T-helper 1 cell treated with Interleukin-12 subunit alpha and Interleukin-12 subunit beta and Interleukin-4 antibody, amounts not matched to agents 30 μg/mL and 1 μg/mL, for 36 hours (primary cell): ENCODE data around the gene SPATC1L.

Experiments
- H3K27ac Mint-ChIP-seq: one replicate; pipeline ENCODE4 v1.8.0; 2021; ENCODE audit warnings: mild to moderate bottlenecking, mixed read lengths
- H3K27me3 Mint-ChIP-seq: one replicate; pipeline ENCODE4 v1.8.0; 2021; ENCODE audit warnings: low read depth, mixed read lengths
- H3K36me3 Mint-ChIP-seq: one replicate; pipeline ENCODE4 v1.8.0; 2021; ENCODE audit warnings: low read depth, mixed read lengths
- H3K4me1 Mint-ChIP-seq: one replicate; pipeline ENCODE4 v1.8.0; 2021; ENCODE audit warnings: low read depth, mixed read lengths
- H3K4me3 Mint-ChIP-seq: one replicate; pipeline ENCODE4 v1.8.0; 2021; ENCODE audit warnings: mild to moderate bottlenecking, moderate library complexity, mixed read lengths
- H3K9me3 Mint-ChIP-seq: one replicate; pipeline ENCODE4 v1.8.0; 2021; ENCODE audit warnings: mixed read lengths

SPATC1L gene

DNA sequence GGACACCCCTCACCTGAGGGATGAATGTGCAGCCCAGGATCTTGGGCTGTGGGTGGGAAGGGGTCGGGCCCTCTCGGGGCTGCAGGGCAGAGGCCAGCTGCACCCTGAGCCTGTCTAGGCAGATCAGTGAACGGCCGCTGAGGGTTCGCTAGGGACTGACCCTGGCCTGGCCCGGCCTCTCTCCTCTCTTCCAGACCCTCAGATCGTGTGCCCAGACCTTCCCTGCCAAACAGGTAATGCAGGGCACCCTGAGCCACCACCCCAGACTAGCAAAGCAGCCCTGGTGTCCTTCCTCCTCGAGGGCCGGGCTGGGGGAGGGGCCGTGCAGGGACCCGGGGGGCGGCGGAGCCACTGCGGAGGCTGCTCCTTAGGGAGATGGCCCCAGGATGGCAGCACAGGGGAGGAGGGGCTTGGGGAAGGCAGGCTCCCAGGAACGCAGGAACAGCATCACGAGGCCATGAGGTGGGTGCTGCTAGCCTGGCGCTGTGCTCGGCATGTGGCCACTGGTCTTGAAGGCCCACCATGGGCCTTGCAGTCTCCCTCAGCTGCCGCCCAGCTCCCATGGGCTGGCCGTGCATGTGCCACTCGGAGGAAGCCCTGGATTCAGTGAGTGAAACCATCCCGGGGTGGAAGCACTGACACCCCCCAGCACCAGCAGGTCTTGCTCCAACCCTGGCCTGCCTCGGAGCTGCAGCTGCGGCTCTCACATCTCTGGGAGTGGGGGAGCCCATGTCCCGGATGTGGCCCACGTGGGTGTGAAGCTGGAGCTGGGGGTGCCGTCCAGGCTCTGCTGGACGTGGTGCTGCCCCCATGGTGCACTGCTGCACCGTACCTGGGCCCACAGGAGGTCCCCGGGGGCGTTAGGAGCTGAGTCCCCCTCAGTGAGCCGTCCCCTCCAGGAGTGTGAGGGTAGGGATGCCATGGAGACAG is 57.7 kb downstream of the SPATC1L start:
- Mint-ChIP-seq H3K27me3 (no peaks in the 10 kb centered on the region), H3K4me3 (no peak overlapping the region), H3K4me1 (no peaks in the 10 kb centered on the region), H3K27ac (no peak overlapping the region), H3K36me3 (no peaks in the 10 kb centered on the region), H3K9me3 (no peaks in the 10 kb centered on the region)

DNA sequence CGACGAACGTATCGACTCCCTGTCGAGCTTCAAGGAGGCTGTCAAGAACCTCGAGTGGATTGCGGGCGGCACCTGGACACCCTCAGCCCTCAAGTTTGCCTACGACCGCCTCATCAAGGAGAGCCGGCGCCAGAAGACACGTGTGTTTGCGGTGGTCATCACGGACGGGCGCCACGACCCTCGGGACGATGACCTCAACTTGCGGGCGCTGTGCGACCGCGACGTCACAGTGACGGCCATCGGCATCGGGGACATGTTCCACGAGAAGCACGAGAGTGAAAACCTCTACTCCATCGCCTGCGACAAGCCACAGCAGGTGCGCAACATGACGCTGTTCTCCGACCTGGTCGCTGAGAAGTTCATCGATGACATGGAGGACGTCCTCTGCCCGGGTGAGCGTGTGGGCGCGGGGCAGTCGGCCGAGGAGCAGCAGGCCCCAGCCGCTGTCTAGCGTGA is 58.4 kb downstream of the SPATC1L start:
- H3K36me3 Mint-ChIP-seq = no peaks in the 10 kb centered on the region
- H3K4me3 Mint-ChIP-seq = no peak overlapping the region
- no peaks in the 10 kb centered on the region for H3K4me1 Mint-ChIP-seq
- H3K27me3 Mint-ChIP-seq = no peaks in the 10 kb centered on the region
- H3K9me3 Mint-ChIP-seq = no peaks in the 10 kb centered on the region
- no peak overlapping the region for H3K27ac Mint-ChIP-seq

DNA sequence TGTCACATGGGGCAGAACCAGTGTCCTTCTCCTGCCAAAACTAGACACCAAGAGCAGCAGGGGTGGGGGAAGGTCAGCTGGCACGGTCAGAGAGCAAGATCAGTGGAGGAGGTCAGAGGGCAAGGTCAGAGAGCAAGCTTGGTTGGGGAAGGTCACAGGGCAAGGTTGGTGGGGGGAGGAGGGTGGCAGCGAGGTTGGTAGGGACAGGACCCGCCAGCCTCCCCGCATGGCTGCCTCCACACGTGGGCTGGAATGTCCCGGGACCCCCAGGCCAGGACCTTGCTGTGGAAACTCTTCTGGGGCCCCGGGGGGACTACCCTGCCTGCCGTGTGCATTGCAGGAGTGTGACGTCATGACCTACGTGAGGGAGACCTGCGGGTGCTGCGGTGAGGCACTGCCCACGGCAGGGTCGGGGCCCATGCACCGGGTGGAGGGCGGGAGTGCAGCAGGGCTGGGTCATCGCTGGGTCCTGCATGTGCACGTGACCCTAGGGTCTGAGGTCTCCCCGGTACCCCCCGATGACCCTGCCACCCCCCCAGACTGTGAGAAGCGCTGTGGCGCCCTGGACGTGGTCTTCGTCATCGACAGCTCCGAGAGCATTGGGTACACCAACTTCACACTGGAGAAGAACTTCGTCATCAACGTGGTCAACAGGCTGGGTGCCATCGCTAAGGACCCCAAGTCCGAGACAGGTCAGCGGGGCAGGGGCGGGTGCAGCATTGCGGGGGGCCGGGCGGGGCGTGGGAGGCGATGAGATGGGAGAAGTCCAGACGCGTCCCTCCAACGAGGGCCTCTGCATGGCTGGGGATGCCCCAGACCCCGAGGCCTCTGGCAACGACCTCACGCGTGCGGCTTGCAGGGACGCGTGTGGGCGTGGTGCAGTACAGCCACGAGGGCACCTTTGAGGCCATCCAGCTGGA is 59.1 kb downstream of the SPATC1L start:
- no peaks in the 10 kb centered on the region for H3K27me3 Mint-ChIP-seq
- H3K9me3 Mint-ChIP-seq = no peaks in the 10 kb centered on the region
- no peak overlapping the region for H3K27ac Mint-ChIP-seq
- no peak overlapping the region for H3K4me3 Mint-ChIP-seq
- H3K36me3 Mint-ChIP-seq = no peaks in the 10 kb centered on the region
- H3K4me1 Mint-ChIP-seq = no peaks in the 10 kb centered on the region

DNA sequence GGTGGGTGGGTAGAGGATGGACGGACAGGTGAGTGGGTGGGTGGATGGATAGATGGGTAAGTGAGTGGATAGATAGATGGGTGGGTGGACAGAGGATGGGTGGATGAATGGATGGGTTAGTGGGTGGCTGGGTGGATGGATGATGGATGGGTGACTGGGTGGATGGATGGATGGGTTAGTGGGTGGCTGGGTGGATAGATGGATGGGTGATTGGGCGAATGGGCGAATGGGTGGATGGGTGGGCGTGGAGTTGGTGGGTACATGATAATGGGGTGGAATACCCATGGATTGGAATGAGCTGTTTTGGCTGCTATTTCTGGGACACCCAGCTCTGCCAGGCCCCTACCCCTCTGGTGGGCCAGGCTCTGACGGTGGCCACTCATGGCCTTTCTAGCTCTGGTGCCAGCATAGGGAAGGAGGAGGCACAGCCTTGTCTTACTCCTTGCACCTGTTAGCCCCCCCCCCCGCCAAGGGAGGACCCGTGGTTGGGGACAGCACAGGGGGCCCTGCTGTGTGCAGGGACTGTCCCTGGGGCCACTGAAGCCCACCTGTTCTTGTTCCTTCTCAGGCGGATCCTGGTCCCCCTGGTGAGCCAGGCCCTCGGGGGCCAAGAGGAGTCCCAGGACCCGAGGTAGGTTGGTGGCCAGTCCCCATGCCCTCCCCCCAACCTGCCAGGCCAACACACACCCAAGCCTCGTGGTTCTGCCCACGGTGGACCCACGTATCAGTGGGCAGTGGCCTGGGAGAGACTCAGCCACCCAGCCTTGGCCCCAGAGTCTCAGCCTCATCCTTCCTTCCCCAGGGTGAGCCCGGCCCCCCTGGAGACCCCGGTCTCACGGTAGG is 60.0 kb downstream of the SPATC1L start:
- Mint-ChIP-seq H3K27ac (no peak overlapping the region), H3K4me1 (no peaks in the 10 kb centered on the region), H3K27me3 (no peaks in the 10 kb centered on the region), H3K36me3 (no peaks in the 10 kb centered on the region), H3K9me3 (no peaks in the 10 kb centered on the region), H3K4me3 (no peak overlapping the region)

DNA sequence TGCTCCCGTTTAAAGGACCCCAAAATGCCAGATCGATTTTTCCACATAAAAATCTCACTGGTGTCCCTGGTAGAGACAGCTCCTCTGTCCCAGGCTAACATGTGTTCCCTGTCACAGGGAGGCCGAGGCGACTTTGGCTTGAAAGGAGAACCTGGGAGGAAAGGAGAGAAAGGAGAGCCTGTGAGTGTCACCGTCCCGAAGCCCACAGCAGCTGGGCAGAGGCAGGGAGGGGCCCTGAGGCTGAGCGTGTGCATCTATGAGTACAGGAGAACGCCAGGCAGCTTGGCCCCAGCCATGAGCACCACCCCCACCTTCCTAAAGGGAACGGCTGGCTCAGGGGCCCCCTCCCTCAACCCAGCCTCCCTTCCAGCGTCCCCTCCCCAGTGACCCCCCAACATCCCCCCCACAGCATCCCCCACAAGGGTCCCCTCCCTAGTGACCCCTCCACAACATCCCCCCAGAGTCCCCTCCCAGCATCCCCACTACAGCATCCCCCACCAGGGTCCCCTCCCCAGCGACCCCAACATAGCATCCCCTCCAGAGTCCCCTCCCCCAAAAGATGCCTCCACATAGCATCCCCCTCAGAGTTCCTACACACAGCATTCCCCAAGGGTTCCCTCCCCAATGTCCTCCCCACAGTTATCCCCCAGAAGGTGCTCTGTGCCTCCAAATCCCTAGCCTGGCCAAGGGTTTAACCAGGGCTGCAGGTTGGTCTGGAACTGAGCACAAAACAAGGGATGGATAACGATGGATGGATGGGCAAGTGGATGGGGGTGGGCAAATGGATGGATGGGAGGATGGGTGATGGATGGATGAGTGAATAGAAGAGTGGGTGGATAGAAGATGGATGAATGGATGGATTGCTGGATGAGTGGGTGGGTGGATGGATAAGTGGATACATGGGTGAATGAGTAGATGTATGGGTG is 61.2 kb downstream of the SPATC1L start:
- Mint-ChIP-seq H3K9me3 (no peaks in the 10 kb centered on the region), H3K4me1 (no peaks in the 10 kb centered on the region), H3K27ac (no peak overlapping the region), H3K27me3 (no peaks in the 10 kb centered on the region), H3K36me3 (no peaks in the 10 kb centered on the region), H3K4me3 (no peak overlapping the region)

DNA sequence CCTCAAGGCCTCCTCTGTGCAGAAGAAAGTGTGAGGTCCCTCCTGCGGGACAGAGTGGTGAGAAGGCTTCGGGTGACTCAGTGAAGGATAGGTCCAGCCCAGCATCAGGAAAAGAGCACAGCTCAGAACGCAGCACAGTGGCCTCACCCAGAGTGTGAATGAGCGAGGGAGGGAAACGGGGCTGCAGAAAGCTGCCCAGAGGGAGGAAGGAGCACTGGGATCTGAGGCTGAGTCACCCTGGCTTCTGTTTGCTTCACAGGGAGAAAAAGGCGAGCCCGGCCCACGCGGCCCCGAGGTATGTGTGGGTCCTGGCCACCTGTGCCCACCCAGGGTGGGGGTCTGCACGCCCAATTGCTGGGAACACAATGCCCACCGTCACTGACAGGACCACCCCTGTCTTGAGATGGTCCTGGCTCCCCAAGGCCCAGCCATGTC is 62.0 kb downstream of the SPATC1L start:
- Mint-ChIP-seq H3K9me3 (no peaks in the 10 kb centered on the region), H3K4me1 (no peaks in the 10 kb centered on the region)

DNA sequence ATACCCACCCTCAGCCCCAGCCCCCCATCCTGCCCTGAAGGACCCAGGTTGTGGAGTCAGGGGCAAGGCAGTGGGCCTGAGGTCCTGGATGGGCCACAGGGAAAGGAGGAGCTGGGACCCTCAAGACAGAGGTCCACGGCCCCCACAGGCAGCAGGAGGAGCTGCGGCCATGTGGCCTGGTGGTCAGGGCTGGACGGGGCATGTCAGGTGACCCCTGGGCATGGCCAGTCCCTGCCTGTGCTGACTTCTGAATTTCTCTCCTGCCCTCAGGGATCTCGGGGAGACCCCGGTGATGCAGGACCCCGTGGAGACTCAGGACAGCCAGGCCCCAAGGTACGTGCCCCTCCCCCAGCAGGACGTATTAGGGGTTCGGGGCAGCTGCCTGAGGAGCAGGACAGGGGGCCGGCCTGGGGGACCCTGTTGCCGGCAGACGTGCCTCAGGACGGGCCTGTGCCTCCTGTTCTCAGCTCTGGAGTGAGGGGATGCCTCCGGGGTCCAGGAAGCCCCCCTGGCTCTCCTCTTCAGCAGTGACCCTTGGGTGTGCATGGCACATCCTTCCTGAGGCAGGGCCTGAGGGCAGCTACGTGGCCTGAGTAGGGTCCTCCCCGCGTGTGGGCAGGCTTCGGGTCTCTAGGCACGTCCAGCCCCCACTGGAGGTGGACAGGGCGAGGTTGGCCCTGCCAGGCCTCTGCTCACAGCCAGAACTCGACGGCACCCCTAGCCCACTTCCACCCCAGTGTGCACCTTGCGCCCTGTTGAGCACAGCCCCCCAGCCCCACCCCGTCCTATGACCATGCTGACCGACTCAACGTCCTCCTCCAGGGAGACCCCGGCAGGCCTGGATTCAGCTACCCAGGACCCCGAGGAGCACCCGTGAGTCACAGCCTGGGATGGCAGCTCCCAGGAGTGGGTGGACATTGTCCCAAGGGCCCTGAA is 62.7 kb downstream of the SPATC1L start:
- no peak overlapping the region for H3K27ac Mint-ChIP-seq
- H3K27me3 Mint-ChIP-seq = no peaks in the 10 kb centered on the region
- no peaks in the 10 kb centered on the region for H3K4me1 Mint-ChIP-seq
- H3K9me3 Mint-ChIP-seq = no peaks in the 10 kb centered on the region
- no peaks in the 10 kb centered on the region for H3K36me3 Mint-ChIP-seq
- no peak overlapping the region for H3K4me3 Mint-ChIP-seq

More for the DNA sequence above, 62.0 kb downstream of the SPATC1L start:
- Mint-ChIP-seq H3K27ac (no peak overlapping the region), H3K4me3 (no peak overlapping the region), H3K36me3 (no peaks in the 10 kb centered on the region), H3K27me3 (no peaks in the 10 kb centered on the region)

DNA sequence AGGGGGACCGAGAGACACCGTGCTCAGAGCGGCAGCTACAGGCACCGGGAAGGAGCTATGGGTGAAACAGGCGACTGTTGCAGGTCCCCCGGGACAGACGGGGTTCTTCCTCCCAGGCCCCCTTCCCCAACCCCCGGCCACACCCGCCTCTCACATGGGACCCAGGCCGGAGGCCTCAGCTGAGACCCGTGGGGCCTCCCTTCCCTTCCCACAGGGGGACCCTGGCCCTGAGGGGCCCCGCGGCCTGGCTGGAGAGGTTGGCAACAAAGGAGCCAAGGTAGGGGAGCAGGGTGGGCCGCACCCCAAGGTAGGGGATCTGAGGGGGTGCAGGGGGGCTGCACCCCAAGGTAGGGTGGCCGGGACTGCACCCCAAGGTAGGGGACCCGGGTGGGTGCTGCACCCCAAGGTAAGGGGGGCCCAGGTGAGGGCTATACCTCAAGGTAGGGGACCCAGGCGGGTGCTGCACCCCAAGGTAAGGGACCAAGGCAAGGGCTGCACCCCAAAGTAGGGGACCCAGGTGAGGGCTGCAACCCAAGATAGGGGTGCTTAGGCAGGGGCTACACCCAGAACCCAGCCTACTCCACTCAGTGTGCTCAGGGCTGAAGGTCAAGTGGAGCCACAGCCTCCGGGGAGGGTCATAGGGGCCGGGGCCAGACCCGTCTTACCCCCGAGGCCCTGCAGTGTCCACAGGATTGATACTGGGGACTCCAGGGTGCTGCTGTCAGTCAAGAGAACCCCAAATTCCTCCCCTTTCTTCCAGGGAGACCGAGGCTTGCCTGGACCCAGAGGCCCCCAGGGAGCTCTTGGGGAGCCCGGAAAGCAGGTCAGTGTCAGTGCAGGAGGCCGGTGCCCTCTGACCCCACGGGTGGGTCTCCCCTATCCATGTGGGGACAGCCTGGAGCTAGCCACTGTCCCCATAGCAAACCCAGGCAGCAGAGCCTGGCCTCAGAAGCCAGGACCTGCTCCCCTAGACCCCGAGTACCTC is 63.7 kb downstream of the SPATC1L start:
- Mint-ChIP-seq H3K9me3 (no peaks in the 10 kb centered on the region), H3K36me3 (no peaks in the 10 kb centered on the region), H3K27ac (no peak overlapping the region), H3K4me1 (no peaks in the 10 kb centered on the region), H3K4me3 (no peak overlapping the region), H3K27me3 (no peaks in the 10 kb centered on the region)

DNA sequence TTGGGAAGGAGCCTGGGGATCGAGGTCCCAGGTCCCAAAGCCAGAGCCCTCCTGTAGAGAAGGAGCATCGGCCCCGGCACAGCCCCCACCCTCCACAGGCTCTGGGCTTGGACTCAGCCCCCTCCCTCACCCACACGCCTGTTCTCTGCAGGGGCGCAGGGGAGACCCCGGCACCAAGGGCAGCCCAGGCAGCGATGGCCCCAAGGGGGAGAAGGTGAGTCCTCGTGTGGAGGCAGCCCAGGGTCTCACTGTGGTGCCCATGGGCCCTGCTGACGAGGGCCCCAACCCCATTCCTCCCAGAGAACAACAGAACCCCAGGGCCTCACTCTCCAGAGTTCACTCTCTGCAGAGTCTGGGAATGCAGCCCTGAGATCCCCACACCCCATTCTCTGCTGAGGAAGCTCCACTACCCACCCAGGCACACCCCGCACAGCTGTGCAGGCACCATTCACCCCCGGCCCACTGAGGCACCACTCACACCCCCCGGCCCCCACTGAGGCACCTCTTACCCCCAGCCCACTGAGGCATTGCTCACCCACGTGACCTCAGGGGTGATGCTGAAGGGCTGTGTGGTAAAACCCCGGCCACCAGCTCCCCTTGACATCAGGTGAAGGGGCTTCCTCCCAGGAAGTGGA is 64.5 kb downstream of the SPATC1L start:
- Mint-ChIP-seq H3K27ac (no peak overlapping the region), H3K27me3 (no peaks in the 10 kb centered on the region), H3K4me3 (no peak overlapping the region), H3K36me3 (no peaks in the 10 kb centered on the region), H3K4me1 (no peaks in the 10 kb centered on the region), H3K9me3 (peaks cover 3% of the 10 kb centered on the region)

DNA sequence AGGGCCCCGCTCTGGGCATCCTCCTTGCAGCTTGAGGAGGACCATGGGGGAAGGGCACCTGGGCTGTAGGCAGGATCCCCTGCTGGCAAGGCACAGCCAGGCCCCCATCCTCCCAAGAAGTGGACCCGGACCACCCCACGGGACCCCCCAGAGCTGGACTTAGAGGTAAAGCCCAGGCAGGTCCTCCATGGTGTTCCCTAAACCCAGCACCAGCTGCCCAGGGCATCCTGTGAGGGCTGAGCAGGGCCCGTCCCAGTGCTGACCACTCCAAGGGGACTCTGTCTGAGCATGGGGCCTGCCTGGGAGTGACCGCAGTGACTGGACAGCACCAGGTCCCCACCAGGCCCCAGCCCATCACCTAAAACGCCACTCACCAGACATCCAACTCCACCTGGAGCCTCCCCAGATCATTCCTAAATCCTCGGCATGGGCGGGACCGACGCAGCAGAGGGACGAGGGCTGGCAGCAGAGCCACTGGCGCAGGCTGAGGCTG is 65.1 kb downstream of the SPATC1L start:
- H3K36me3 Mint-ChIP-seq = no peaks in the 10 kb centered on the region
- H3K27me3 Mint-ChIP-seq = no peaks in the 10 kb centered on the region
- no peak overlapping the region for H3K4me3 Mint-ChIP-seq
- H3K27ac Mint-ChIP-seq = no peak overlapping the region
- H3K4me1 Mint-ChIP-seq = no peaks in the 10 kb centered on the region
- H3K9me3 Mint-ChIP-seq = peaks cover 3% of the 10 kb centered on the region
